Right lobe of liver (tissue), 6 donors: Measurements from ENCODE around the gene POLE4. TPM values are rescaled to one million over a fixed set of nuclear protein-coding genes. Genes with fewer than 3 reads are reported as not detected.

Experiments
- ATAC-seq, 4 donors: fragments of 200-7000 bp; cut with Tn5 transposase; one replicate each; pipeline ENCODE4 v1.9.1; 2020; ENCODE audit warnings: mild to moderate bottlenecking in 4 of 4, moderate library complexity in 4 of 4
- DNase-seq, 3 donors: peaks; one replicate each; pipeline ENCODE4 v3.0.0-alpha.2; 2020
- H3K27ac ChIP-seq, 3 donors: fragments of 200-600 bp; one replicate each; pipeline ENCODE4 v1.8.0; 2022
- H3K27me3 ChIP-seq, 2 donors: fragments of 200-600 bp; one replicate each; pipeline ENCODE4 v1.8.0; 2022
- H3K36me3 ChIP-seq, 4 donors: fragments of 200-600 bp; sonication (generic) in 1 of 4; one replicate each; pipeline versions ENCODE4 v1.5.1 to v1.8.0; 2017 to 2022; ENCODE audit warnings: control low read depth in 1 of 4
- H3K4me1 ChIP-seq, 4 donors: fragments of 200-600 bp; sonication (generic) in 1 of 4; one replicate each; pipeline versions ENCODE4 v1.5.1 to v1.8.0; 2017 to 2022; ENCODE audit warnings: control low read depth in 1 of 4
- H3K4me3 ChIP-seq, 3 donors: fragments of 200-600 bp; one replicate each; pipeline ENCODE4 v1.8.0; 2022
- H3K9me3 ChIP-seq, 4 donors: fragments of 200-600 bp; sonication (generic) in 1 of 4; one replicate each; pipeline versions ENCODE4 v1.5.1 to v1.8.0; 2017 to 2022; ENCODE audit warnings: control low read depth in 1 of 4
- POLR2A ChIP-seq: fragments of 450-650 bp; IDR thresholded peaks from one replicate; pipeline ENCODE4 v1.6.1; 2017; ENCODE audit warnings: antibody characterized with exemption, mild to moderate bottlenecking
- WGBS: methylation state at CpG from one replicate; pipeline ENCODE4 v1.1.6; 2018; ENCODE audit warnings: low coverage, low lambda C conversion rate; ENCODE audit not compliant: insufficient coverage; ENCODE audit errors: missing lambda C conversion rate; 5-methylcytosine and 5-hydroxymethylcytosine counted together
- intact Hi-C, 2 donors: fragments of 100-400 bp; cut with DNase I; formaldehyde crosslinking; loops; one replicate each; pipeline versions ENCODE4 v1.11.2 to v1.14.1; 2022
- total RNA-seq, 6 experiments: library from RNA; depleted of rRNA in 2 of 6; stranded (reverse); fragments of >200 nt in 2 of 6; fragmentation: NEBNext Ultra II Directional in 3 of 6; extraction: Animal tissue kit (Norgen Biotek cat#: 25700) in 3 of 6; gene quantifications; one replicate each; pipeline versions ENCODE4 v1.1.0 to v1.2.4, GENCODE V29; 2016 to 2023
- TF ChIP-seq, protein P1 (sequence below), 4 donors: fragments of 200-600 bp in 3 of 4; fragments of 450-650 bp in 1 of 4; IDR thresholded peaks; one replicate each; pipeline versions ENCODE4 v1.5.1 to v1.8.0; 2016 to 2022; ENCODE audit warnings: antibody characterized with exemption in 4 of 4, mild to moderate bottlenecking in 2 of 4
- donor health status: DM: no; HTN: yes; CAD: no.
- donor health status: DM: no; HTN: no; CAD: no.
- donor health status: DM: no; HTN: no; CAD: no.
- donor health status: DM: no; HTN: yes; CAD: no.
- donor health status: DM: no; HTN: yes; CAD: no.

POLE4 gene
- total RNA-seq, 6 experiments from 2014 or later: 9.8 to 31.4 (median 25.7) TPM

- DNase-seq (peak in 2 of 3 donors; percentile 50 to 56), ATAC-seq (peak; percentile 63 to 91 (median 70))
- Histone ChIP-seq H3K27ac (no peak overlapping the region), H3K36me3 (no peaks in the 10 kb centered on the region), H3K27me3 (no peaks in the 10 kb centered on the region), H3K9me3 (peaks cover 0 to 4% (median 0%) of the 10 kb centered on the region in 4 donors), H3K4me3 (no peak overlapping the region), H3K4me1 (peaks cover 0 to 7% (median 0%) of the 10 kb centered on the region in 4 donors)
- intact Hi-C loops: no loop called here
- TF ChIP-seq, protein P1, sequence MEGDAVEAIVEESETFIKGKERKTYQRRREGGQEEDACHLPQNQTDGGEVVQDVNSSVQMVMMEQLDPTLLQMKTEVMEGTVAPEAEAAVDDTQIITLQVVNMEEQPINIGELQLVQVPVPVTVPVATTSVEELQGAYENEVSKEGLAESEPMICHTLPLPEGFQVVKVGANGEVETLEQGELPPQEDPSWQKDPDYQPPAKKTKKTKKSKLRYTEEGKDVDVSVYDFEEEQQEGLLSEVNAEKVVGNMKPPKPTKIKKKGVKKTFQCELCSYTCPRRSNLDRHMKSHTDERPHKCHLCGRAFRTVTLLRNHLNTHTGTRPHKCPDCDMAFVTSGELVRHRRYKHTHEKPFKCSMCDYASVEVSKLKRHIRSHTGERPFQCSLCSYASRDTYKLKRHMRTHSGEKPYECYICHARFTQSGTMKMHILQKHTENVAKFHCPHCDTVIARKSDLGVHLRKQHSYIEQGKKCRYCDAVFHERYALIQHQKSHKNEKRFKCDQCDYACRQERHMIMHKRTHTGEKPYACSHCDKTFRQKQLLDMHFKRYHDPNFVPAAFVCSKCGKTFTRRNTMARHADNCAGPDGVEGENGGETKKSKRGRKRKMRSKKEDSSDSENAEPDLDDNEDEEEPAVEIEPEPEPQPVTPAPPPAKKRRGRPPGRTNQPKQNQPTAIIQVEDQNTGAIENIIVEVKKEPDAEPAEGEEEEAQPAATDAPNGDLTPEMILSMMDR (IDR thresholded peaks at IDR 0.05): no peak
- TF ChIP-seq POLR2A: no peak
- WGBS: 8% methylated on average over 2 of the region's 2 CpGs
Observed at GRCh38 chr2:75003276-75003675, 44.8 kb downstream of the POLE4 start.

GRCh38 chr2:75003773-75004172 lies 45.3 kb downstream of the POLE4 start:
- DNase-seq (no peak), ATAC-seq (peak in 1 of 4 donors; percentile 70)
- Histone ChIP-seq H3K27ac (no peak overlapping the region), H3K4me1 (peaks cover 0 to 7% (median 0%) of the 10 kb centered on the region in 4 donors), H3K36me3 (no peaks in the 10 kb centered on the region), H3K27me3 (no peaks in the 10 kb centered on the region), H3K9me3 (no peaks in the 10 kb centered on the region), H3K4me3 (no peak overlapping the region)
- intact Hi-C loops: no loop called here
- 37% methylated on average over 2 of the region's 2 CpGs for WGBS
- TF ChIP-seq, protein P1 (IDR thresholded peaks at IDR 0.05): no peak
- TF ChIP-seq POLR2A: no peak

DNA sequence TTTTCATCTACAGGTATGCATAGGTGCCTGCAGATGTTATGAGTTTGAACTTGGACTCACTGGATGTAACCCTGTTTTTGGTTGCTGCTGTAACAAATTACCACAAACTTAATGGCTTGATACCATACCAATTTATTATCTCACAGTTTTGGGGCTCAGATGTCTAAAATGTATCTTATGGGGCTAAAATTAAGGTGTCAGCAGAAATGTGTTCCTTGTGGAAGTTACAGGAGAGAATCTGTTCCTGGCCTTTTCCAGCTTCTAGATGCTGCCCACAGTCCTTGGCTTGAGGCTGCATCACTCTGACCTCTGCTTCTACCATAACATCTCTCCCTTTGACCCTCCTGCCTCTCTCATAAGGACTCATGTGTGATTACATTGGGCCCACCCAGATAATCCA lies 47.6 kb downstream of the POLE4 start:
- ATAC-seq: no peak

GRCh38 chr2:75007061-75007460 lies 48.6 kb downstream of the POLE4 start:
- Histone ChIP-seq H3K9me3 (no peaks in the 10 kb centered on the region), H3K27ac (no peak overlapping the region), H3K4me1 (peaks cover 0 to 7% (median 0%) of the 10 kb centered on the region in 4 donors), H3K27me3 (no peaks in the 10 kb centered on the region), H3K4me3 (no peak overlapping the region), H3K36me3 (no peaks in the 10 kb centered on the region)
- intact Hi-C loops: no loop called here
- no peak for TF ChIP-seq POLR2A
- TF ChIP-seq, protein P1 (IDR thresholded peaks at IDR 0.05): no peak
- DNase-seq (no peak), ATAC-seq (no peak)
- 88% methylated on average over 4 of the region's 4 CpGs for WGBS

More for the DNA sequence above, 47.6 kb downstream of the POLE4 start:
- H3K27ac ChIP-seq: no peak overlapping the region
- no peaks in the 10 kb centered on the region for H3K36me3 ChIP-seq
- no peak for DNase-seq
- intact Hi-C loops: no loop called here
- no peaks in the 10 kb centered on the region for H3K27me3 ChIP-seq
- H3K4me1 ChIP-seq: peaks cover 0 to 7% (median 0%) of the 10 kb centered on the region in 4 donors
- H3K4me3 ChIP-seq: no peak overlapping the region
- TF ChIP-seq, protein P1 (IDR thresholded peaks at IDR 0.05): no peak
- TF ChIP-seq POLR2A: no peak
- H3K9me3 ChIP-seq: no peaks in the 10 kb centered on the region

DNA sequence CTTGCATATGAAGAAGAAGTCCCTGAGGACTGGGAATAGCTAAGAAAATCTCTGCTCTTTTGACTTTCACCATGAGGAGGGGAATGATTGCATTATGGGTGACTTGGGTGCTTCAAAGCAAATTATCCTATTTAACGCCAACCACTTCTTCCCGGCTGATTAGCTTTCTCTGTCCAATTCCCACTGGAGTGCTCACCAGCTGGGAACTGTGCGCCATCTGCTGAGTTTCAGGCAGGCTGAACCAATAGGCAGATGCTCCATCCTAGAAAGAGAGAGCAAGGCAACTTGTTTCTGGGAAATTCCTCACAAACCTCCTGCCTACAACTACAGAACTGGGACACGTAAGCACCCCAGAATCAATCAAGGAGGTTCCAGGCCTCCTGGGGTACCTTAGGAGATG lies 49.4 kb downstream of the POLE4 start:
- no peak for ATAC-seq
- H3K9me3 ChIP-seq: no peaks in the 10 kb centered on the region
- H3K27ac ChIP-seq: no peak overlapping the region
- H3K4me1 ChIP-seq: peaks cover 0 to 7% (median 0%) of the 10 kb centered on the region in 4 donors
- intact Hi-C loops: no loop called here
- H3K27me3 ChIP-seq: no peaks in the 10 kb centered on the region
- no peaks in the 10 kb centered on the region for H3K36me3 ChIP-seq
- H3K4me3 ChIP-seq: no peak overlapping the region
- TF ChIP-seq POLR2A: no peak
- TF ChIP-seq, protein P1 (IDR thresholded peaks at IDR 0.05): no peak
- no peak for DNase-seq
- WGBS: 80% methylated on average over 3 of the region's 4 CpGs
